NCI-H2227 treated with DMSO at 0.1 percent for 48 hours (cell line): ENCODE results near the gene ADGRL3.
"Not testable (repeated sequence)": the region's sequence is repeated elsewhere in the genome, so short reads cannot be mapped to it uniquely, and the experiment has no call there.

ENCODE experiments used
- DNase-seq: peaks from one replicate; lab custom pipeline; 2025; lab: John Stamatoyannopoulos, UW

The ADGRL3 gene

DNA sequence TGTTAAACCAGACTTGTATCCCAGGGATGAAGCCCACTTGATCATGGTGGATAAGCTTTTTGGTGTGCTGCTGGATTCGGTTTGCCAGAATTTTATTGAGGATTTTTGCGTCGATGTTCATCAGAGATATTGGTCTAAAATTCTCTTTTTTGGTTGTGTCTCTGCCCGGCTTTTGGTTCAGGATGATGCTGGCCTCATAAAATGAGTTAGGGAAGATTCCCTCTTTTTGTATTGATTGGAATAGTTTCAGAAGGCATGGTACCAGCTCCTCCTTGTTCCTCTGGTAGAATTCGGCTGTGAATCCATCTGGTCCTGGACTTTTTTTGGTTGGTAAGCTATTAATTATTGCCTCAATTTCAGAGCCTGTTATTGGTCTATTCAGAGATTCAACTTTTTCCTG, 556.8 kb downstream of the ADGRL3 start:
- not testable (repeated sequence) for DNase-seq

DNA sequence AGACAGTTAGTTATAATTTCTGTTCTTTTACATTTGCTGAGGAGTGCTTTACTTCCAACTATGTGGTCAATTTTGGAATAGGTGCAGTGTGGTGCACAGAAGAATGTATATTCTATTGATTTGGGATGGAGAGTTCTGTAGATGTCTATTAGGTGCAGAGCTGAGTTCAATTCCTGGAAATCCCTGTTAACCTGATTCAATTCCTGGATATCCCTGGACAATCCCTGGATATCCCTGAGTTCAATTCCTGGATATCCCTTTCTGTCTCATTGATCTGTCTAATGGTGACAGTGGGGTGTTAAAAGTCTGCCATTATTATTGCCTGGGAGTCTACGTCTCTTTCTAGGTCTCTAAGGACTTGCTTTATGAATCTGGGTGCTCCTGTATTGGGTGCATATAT, 557.9 kb downstream of the ADGRL3 start:
- DNase-seq: not testable (repeated sequence)

DNA sequence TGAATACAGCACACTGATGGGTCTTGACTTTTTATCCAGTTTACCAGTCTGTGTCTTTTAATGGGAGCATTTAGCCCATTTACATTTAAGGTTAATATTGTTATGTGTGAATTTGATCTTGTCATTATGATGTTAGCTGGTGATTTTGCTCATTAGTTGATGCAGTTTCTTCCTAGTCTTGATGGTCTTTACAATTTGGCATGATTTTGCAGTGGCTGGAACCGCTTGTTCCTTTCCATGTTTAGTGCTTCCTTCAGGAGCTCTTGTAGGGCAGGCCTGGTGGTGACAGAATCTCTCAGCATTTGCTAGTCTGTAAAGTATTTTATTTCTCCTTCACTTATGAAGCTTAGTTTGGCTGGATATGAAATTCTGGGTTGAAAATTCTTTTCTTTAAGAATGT, 558.5 kb downstream of the ADGRL3 start:
- DNase-seq: not testable (repeated sequence)

DNA sequence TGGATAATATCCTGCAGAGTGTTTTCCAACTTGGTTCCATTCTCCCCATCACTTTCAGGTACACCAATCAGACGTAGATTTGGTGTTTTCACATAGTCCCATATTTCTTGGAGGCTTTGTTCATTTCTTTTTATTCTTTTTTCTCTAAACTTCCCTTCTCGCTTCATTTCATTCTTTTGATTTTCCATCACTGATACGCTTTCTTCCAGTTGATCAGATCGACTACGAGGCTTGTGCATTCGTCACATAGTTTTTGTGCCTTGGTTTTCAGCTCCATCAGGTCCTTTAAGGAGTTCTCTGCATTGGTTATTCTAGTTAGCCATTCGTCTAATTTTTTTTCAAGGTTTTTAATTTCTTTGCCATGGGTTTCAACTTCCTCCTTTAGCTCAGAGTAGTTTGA, 559.1 kb downstream of the ADGRL3 start:
- not testable (repeated sequence) for DNase-seq

DNA sequence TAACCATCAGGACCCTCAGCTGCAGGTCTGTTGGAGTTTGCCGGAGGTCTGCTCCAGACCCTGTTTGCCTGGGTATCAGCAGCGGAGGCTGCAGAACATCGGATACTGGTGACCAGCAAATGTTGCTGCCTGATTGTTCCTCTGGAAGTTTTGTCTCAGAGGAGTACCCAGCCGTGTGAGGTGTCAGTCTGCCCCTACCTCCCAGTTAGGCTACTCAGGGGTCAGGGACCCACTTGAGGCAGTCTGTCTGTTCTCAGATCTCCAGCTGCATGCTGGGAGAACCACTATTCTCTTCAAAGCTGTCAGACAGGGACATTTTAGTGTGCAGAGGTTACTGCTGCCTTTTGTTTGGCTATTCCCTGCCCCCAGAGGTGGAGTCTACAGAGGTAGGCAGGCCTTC, 559.8 kb downstream of the ADGRL3 start:
- not testable (repeated sequence) for DNase-seq

DNA sequence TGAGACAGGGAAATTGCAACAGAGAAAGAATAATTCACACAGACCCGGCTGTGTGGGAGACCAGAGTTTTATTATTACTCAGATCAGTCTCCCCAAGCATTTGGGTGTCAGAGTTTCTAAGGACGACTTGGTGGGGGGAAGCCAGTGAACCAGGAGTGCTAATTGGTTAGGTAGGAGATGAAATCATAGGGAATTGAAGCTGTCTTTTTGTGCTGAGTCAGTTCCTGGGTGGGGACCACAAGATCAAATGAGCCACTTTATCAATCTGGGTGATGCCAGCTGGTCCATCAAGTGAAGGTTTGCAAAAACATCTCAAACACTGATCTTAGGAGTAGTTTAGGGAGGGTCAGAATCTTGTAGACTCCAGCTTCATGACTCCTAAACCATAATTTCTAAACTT, 560.7 kb downstream of the ADGRL3 start:
- no peak for DNase-seq

DNA sequence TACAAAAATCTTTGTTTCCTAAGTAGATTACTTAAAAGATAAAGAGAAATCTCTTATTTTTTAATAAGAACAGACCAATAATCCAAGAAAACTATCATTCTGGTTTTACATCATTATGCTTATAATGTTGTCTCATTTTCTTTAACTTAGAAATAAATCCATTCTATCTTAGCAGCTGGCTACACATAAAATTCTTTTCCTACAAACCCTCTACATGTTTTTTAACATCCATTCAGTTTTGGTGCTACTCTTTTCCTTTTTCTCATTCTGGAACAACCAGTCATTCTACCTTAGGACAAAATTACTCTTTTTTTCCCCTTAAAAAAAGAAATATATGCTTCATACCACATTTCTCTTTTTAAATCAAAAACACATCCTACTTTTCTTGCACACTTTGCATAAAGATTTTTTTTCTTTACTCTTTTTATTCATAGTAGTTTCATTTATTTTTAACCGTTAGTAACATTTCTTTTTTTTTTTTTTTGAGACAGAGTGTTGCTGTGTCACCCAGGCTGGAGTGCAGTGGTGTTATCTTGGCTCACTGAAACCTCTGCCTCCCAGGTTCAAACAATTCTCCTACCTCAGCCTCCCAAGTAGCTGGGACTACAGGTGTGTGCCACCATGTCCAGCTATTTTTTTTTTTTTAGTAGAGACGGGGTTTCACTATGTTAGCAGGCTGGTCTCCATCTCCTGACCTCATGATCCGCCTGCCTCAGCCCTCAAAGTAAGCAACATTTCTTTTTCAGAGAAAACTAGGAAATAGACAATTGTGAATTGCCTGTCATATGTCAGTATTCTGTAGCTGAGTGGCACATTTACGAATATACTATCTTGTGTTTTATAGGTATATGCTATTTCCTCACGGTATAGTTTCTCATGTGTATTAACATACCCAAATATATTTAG, 562.8 kb downstream of the ADGRL3 start:
- DNase-seq: no peak

DNA sequence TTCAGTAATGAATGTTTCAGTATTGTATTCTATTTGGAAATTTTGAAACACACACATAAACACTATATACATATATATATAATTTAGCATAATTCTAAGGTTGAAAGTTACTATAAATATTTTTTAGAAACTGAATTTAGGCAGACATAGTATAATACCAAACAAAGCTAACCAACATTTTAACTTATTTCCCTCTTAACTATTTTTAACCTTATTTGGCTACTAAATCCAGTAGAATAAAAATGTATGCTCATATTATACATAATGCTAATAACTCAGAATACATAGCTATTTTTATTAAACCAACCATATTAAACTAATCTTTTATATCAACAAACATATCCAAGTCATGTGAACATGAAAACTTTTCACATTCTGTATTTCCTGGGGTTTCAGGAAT, 563.6 kb downstream of the ADGRL3 start:
- DNase-seq: no peak

DNA sequence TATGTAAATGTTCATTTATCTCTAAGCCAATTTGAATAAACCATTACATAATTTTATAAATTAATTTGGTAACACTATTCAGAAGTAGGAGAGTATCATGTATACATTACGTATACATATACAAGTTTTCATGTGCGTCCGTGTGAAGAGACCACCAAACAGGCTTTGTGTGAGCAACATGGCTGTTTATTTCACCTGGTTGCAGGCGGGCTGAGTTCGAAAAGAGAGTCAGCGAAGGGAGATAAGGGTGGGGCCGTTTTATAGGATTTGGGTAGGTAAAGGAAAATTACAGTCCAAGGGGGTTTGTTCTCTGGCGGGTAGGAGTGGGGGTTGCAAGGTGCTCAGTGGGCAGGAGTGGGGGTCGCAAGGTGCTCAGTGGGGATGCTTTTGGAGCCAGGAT, 564.0 kb downstream of the ADGRL3 start:
- DNase-seq: not testable (repeated sequence)

DNA sequence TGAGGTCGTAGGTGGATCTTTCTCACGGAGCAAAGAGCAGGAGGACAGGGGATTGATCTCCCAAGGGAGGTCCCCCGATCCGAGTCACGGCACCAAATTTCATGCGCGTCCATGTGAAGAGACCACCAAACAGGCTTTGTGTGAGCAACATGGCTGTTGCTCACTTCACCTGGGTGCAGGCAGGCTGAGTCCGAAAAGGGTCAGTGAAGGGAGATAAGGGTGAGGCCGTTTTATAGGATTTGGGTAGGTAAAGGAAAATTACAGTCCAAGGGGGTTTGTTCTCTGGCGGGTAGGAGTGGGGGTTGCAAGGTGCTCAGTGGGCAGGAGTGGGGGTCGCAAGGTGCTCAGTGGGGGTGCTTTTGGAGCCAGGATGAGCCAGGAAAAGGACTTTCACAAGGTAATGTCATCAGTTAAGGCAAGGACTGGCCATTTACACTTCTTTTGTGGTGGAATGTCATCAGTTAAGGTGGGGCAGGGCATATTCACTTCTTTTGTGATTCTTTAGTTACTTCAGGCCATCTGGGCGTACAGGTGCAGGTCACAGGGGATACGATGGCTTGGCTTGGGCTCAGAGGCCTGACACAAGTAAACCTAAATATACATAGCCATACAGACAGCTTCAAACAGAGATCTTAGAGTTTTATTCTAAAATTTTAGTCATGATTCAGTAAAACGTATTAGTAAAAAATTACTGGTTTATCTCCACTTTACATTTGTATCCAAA, 569.5 kb downstream of the ADGRL3 start:
- not testable (repeated sequence) for DNase-seq

DNA sequence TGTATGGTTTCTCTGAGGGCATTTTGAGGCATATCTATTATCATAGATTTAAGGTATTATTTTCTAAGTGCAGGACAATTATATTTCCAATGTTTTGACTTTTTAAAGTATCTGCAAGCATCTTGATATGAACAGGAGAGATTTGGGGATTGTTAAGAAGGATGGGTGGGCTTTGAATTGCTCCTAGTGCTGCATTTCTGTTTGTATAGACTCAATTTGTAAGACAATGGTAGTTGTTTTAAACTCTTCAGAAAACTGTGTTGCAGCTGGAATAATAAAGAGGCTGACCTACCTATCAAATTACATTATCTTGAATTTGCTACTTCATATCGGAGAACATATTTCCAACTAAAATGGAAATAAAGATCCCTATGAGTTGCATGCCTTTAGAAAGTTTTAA, 570.3 kb downstream of the ADGRL3 start:
- DNase-seq: no peak

DNA sequence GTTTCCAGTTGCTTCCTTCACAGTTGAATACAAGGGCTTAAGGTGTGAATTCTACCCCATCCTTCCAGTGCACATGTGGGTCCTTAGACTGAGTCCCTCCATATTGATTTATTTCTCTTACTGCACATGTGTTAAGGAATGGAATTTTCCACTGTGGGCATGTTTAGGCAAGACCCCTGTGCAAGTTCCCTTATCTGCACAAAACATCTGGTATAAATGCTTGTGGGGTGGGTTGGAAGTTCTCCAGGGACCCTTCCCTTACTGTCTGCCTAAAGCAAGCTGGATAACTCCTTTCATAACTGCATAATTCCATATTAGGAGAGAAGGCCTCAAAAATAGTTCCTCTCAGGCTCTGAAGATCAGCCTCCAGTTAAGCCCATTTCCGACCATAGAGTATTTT, 570.9 kb downstream of the ADGRL3 start:
- no peak for DNase-seq

DNA sequence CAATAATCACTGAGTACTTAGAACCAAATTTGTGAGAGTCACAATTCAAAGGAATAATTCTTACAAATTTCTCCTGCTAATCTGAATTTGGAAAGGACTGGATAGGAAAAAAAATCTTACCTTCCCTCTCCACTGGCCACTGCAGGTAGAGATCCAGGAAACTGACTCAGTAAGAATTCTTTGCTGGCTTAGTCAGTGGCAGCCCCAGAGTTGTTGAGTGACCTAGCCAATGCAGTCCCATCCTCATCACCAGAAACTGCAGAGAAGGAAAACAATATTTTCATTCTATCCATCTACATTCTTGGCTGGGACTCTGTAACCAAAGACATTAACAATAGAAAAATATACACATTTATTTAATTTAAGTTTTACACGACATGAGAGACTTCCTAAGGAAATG, 572.0 kb downstream of the ADGRL3 start:
- DNase-seq: no peak

DNA sequence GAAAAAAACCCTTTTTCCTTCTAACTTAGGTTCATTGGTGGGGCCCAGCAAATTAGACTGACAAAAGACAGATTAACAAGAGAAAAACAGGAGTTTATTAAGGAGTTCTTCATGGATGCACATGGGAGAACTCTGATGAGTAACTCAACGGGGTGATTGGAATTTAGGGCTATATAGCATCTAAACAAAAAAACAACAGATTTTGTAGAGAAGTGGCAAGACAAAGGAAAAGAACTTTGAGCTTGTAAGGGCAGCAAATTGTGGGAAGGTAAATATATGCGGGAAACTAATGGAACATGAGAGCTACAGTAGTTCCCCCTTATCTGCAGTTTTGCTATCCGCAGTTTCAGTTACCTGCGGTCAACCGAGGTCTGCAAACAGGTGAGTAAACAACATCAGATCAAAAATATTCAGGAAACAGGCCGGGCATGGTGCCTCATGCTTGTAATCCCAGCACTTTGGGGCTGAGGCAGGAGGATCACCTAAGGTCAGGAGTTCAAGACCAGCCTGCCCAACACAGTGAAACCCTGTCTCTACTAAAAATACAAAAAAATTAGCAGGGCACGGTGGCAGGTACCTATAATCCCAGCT, 573.6 kb downstream of the ADGRL3 start:
- DNase-seq: no peak

DNA sequence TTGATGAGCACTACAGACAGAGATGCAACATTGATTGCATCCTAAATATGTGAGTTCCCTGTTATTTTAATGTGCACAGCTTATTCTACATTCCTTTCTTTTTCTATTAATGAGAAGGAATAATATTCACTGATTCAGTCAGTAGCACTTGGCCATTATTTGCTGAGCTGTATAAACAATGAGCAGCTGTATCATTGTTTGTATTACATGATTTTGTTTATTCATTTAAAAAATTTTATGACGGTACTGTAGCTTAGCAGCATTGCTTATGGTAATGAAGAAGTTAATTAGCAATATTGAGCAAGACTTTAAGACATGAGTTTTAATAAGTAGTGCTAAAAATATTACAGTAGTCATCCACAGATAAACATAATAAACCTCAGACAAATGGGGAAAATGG, 582.0 kb downstream of the ADGRL3 start:
- DNase-seq: no peak

DNA sequence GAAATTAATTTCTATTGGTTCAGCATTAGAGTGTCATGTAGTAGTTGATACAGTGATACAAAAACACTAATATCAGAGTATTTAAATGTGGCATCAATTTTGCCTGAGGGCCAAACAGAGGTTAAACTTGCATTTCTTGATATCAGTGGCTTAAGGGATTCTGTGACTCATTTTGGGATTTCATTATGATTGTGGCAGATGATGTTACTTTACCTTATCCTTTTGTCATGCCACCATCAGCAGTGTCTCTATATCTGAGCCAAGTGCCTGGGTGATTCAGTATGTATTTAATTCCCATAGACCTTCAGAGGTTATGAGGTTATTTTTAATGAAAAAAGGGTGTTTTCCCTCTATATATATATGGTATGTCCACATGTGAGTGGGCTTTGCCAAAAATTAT, 582.9 kb downstream of the ADGRL3 start:
- DNase-seq: no peak

DNA sequence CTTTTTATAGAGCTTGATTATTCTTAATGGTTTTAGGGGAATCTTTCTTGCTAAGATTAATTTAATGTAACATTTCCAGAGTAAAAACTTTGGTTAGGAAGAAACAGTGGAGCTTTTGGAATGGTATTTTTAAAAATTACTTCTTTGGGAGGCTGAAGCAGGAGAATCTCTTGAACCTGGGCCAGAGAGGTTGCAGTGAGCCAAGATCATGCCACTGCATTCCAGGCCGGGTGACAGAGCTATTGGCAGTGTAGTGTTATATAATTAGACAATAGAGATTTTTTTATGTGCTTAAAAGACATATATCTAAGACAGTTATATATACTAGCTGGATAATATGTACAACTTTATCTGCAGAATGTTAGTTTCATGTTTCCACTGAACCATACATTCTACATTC, 585.6 kb downstream of the ADGRL3 start:
- DNase-seq: no peak

DNA sequence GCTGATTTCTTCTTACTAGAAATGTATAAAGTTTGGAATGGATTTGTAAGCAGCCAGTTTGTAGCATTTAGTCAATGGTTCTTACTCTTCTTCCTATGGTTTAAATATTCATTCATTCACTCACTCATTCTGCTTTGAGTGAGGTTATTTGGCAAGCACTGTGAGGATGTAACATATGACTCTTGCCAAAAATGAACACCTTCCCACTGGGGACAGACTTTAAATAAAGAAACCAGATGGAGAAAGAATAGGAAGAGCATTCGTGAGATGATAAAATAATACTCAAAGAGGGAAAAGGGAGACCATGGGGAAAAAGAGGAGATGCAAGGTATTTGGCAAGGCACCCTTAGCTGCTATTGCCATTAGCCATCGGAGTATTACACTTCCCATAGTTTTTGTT, 586.1 kb downstream of the ADGRL3 start:
- no peak for DNase-seq

DNA sequence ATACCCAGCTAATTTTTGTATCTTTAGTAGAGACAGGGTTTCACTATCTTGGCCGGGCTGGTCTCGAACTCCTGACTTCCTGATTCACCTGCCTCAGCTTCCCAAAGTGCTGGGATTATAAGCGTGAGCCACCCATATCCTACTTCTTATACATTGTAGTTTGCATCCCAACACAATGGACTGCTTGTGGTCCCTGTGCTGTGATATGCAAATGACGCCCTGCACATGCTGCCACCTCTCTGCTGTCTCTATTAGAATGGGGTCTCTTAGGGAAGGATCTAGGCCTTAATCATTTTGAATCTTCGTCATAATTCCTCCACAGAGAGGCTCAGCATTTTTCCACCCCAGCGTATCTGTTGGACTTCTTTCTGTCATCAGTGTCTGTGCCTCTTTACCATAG, 595.9 kb downstream of the ADGRL3 start:
- DNase-seq: no peak

DNA sequence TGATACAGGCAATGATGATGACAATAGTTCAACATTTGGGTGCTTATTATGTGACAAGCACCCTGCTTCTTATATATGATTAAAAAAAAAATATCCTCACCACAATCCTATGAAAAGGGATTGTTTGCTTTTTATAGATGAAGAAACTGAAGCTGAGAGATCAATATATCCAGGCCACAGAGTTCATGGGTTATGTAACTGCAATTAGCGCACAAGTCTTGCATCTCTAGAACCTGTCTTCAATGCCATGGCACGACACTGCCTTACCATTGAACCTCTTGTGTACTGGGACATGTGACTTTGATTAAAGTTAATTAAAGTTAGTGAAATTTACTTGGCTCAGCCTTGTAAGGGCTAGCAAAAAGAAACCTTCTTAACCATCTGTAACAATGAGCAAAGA, 599.7 kb downstream of the ADGRL3 start:
- DNase-seq: no peak

DNA sequence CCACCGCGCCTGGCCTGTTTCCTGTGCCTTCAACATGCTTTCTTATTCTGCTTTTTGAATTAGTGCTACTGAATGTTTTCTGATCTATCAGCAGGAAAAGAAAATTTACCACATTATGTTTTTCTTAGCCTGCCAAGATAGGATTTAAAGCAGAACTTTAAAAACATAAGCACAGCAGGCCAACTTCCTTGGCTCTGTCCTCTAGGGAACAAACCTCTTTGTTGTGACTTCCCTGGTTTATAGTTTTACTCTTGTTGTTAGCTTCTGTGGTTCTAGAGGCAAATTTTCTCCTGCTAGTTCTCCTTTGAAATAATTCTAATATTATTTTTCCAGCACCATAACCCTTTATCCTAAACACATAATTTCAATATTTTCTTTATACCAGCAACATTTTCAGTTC, 605.1 kb downstream of the ADGRL3 start:
- no peak for DNase-seq

DNA sequence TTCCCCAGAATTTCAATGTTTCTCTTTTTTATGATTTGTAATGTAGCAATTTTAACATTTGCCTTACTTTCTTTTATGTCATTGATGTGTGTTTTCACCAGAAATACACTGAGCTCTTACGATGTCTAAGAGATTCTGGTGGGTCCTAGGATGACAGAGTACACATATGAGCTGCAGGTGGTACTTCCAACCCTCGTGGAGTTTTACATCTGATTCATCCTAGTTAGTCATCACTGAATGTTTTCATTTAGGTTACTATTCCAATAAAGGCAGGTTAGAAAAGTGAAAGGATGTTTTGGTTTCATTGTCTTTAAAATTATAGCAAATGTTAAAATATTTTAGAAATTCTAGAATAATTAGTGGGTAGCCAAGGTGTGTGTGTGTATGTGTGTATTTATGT, 605.9 kb downstream of the ADGRL3 start:
- DNase-seq: no peak

DNA sequence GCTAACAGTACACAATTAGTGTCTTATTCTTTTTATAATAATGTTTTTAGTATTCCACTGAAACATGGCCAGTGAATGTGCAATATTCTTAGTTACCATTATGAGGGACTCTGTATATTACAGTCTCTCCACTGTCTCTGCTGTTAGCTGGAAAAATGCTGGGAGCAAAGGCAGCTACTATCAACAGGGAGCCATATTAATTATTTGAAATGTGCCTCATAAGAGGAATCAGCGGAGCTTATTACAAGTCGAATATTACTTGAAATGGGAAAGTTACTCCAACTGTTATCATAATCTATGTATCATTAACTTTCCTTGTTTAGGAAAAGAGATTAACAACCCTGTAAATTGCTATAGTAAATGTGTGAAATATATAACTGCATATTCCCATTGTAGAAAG, 612.0 kb downstream of the ADGRL3 start:
- DNase-seq: no peak
